NCI-H1694 treated with DMSO at 0.1 percent for 48 hours (cell line): ENCODE data around the gene WDR59.
"Not testable (repeated sequence)": the region's sequence is repeated elsewhere in the genome, so short reads cannot be mapped to it uniquely, and the experiment has no call there.

Experiments used
- DNase-seq: peaks from one replicate; lab custom pipeline; 2025; lab: John Stamatoyannopoulos, UW

WDR59 gene

GRCh38 chr16:74865922-74866598 is 118.9 kb downstream of the WDR59 start:
- no peak for DNase-seq

- peak; percentile 58 for DNase-seq
Measured at GRCh38 chr16:74862743-74863244, 122.1 kb downstream of the WDR59 start.

- DNase-seq = no peak
Measured at GRCh38 chr16:74852500-74852875, 132.4 kb downstream of the WDR59 start.

DNA sequence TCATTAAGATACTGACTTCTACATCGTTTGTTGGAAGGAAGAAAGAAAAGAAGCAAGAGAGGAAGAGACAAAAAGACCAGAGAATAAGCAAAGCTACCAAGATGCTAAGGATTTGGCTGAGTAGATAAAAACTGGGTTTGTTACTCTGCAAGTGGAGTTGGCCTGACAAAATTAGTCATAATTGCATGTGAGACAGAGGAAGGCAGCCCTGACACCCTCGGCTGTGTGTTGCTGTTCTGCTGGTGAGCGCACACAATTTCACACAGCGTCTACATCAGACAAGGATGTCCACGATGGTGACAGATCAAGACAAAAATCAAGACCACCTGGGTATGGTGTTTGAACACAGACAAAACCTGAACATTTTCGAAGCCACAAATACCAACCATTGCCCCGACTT is 134.9 kb downstream of the WDR59 start:
- no peak for DNase-seq

DNA sequence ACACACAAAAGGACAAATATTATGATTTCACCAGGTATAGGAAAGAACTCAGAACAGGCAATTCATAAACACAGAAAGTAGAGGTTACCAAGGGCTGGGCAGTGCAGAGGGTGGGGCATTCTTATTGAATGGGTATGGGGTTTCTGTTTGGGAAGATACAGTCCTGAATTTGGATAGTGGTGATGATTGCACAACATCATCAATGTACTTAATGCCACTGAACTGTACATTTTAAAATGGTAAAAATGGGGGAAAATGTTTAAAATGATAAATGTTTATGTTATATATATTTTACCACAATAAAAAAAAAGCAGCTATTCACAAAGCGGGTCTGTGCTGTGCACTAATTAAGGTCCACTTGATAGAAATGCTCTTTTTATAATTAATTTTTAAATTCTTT is 137.7 kb downstream of the WDR59 start:
- DNase-seq = no peak

- DNase-seq = no peak
Measured at GRCh38 chr16:74846714-74847113, 138.2 kb downstream of the WDR59 start.

DNA sequence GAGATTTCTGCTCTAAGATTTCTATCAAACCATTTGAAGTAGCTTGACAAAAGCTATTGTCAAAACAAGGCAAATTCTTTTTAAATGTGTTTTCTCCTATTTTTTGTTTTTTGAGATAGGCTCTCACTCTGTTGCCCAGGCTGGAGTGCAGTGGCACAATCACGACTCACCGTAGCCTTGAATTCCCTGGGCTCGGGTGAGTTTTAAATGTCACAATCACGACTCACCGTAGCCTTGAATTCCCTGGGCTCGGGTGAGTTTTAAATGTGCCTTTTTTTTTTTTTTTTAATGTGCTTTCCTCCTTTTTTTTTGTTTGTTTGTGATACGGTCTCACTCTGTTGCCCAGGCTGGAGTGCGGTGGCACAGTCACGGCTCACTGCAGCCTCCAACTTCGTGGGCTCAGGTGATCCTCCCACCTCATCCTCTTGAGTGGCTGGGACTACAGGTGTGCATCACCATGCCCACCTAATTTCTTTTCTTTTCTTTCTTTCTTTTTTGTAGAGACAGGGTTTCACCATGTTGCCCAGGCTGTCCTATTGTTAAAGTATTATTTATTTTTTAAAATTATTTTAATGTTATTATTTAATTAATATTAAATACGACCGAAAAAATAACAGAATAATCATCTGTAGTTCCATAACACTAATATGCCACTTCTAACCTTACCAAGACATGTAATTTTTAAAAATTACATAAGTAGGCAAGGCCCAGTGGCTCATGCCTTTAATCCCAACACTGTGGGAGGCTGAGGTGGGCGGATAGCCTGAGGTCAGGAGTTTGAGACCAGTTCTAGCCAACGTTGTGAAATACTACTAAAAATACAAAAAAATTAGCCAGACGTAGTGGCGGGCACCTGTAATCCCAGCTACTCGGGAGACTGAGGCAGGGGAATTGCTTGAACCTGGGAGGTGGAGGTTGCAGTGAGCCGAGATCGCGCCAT is 140.6 kb downstream of the WDR59 start:
- DNase-seq = no peak

GRCh38 chr16:74843381-74844035 is 141.4 kb downstream of the WDR59 start:
- DNase-seq = not testable (repeated sequence)

GRCh38 chr16:74842413-74842812 is 142.5 kb downstream of the WDR59 start:
- DNase-seq = peak; percentile 14

GRCh38 chr16:74841904-74842303 is 143.0 kb downstream of the WDR59 start:
- no peak for DNase-seq

DNA sequence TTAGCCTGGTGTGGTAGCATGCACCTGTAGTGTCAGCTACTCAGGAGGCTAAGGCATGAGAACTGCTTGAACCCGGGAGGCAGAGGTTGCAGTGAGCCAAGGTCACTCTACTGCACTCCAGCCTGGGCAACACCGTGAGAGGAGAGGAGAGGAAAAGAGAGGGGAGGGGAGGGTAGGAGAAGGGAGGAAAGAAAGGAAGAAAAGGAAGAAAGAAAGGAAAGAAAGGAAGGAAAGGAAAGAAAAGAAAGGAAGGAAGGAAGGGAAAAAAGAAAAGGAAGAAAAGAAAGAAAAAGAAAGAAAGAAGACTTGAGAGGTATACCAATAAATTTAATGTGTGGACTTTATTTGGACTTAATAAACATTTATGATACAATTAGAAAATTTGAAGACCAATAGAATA is 143.5 kb downstream of the WDR59 start:
- DNase-seq = no peak

GRCh38 chr16:74837056-74837455 is 147.9 kb downstream of the WDR59 start:
- DNase-seq = no peak

GRCh38 chr16:74836111-74836671 is 148.7 kb downstream of the WDR59 start:
- no peak for DNase-seq

GRCh38 chr16:74832228-74832627 is 152.7 kb downstream of the WDR59 start:
- no peak for DNase-seq

DNA sequence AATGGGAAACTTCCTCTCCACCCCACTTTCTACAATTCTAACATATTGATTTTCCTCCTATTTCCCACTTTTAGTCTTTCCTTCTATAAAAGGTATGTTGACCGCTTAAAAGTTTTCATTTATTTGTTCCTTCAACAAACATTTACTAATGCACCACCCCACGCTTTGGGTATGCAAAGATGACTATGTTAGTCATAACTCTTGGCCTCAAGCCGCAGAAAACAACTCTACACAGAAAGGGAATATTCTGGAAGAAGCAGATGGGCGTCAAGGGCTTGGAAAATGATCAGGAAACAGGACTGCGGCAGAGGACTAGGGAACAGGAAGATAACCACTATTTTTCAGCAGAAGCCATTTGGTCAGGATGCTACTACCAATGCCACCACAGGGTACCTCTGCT is 153.5 kb downstream of the WDR59 start:
- no peak for DNase-seq

DNA sequence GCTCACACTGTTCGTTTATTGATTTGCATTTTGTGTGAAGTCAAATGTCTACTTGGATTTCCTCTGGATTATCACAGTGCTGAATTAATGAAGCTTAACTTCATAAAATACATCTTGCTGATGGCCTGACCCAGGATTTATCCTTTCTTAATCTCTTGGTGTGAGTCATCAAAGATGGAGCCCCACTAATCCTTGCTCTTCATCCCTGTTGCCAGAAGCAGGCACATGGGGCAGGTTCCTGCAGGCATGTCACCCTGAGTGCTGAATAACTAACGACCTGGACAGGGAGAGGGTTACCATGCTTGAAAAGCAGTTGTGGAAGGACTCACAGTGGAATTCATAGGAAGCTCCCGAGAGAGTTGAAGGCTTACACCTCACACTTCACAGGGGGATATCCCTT is 154.3 kb downstream of the WDR59 start:
- DNase-seq = no peak

DNA sequence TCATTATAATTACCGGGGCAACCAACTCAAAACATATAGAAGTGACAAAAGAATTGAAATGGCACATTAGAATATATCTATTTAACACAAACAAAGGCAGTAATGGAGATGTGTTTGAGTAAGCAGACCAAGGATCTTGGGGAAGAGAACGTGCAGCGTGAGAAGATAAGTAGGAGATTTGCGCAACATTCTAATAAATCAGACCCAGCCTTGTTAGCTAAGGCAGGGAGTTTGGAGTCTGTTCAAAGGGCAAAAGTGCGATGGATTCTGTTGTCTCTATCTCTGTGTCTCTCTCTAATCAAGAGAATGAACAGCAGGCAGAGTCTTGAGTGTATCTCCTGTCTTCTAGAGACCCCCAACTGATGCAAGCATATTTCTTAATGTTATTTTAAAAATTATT is 155.3 kb downstream of the WDR59 start:
- DNase-seq = no peak

GRCh38 chr16:74825941-74826340 is 159.0 kb downstream of the WDR59 start:
- DNase-seq = no peak

- no peak for DNase-seq
Measured at GRCh38 chr16:74825016-74825415, 159.9 kb downstream of the WDR59 start.
